Activated CD4-positive, alpha-beta T cell treated with anti-CD3 and anti-CD28 coated beads, Interleukin-2, Interleukin-4, amounts not matched to agents 100 ng/mL and 50 ng/mL, durations not matched to agents 16 hours and 8 hours (primary cell): Measurements from ENCODE around the gene RPSA.
"Not testable (repeated sequence)": the region's sequence is repeated elsewhere in the genome, so short reads cannot be mapped to it uniquely, and the experiment has no call there.

Experiments used
- DNase-seq: peaks from one replicate; pipeline ENCODE4 v3.0.0-alpha.2; 2020; ENCODE audit warnings: low spot score

RPSA gene

GRCh38 chr3:39456159-39456558 lies 49.6 kb downstream of the RPSA start:
- no peak for DNase-seq

DNA sequence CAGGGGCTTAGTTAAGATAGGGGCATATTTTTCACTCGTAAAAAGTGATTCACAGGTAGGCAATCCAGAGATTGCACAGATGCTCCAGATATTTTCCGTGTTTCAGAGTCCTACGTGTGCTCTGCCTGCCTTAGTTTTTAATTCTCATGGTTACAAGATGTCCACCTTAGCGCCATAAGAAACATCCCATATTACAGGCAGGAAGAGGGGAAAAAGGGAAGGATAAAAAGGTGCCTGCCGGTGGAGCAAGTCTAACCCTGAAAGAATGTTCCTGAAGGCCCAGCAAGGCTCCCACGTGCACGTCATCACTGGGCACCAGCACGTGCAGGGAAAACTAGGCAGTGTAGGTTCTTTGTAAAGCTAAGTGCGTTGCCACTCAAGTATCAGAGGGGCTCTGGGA lies 50.8 kb downstream of the RPSA start:
- no peak for DNase-seq

- not testable (repeated sequence) for DNase-seq
Measured at GRCh38 chr3:39458579-39458978, 52.1 kb downstream of the RPSA start.

GRCh38 chr3:39460677-39461076 lies 54.2 kb downstream of the RPSA start:
- DNase-seq = no peak
